GDM1 (cell line): ENCODE results near the gene IFNB1.

Source experiments
- DNase-seq: peaks from one replicate; lab custom pipeline; 2025; lab: John Stamatoyannopoulos, UW

IFNB1 gene

GRCh38 chr9:21077781-21078180 is at the start of gene IFNB1:
Gene IFNB1 (minus strand): TSS chr9:21077942. CDS start chr9:21077869, 73 bp downstream.
- no peak for DNase-seq

GRCh38 chr9:21121595-21122251 is 44.0 kb upstream of the IFNB1 start:
- no peak for DNase-seq

- no peak for DNase-seq
These were observed 43.3 kb upstream of the IFNB1 start for GRCh38 chr9:21121079-21121478.

GRCh38 chr9:21119093-21119770 is 41.5 kb upstream of the IFNB1 start:
- DNase-seq: peak; percentile 81

- no peak for DNase-seq
These were observed 36.6 kb upstream of the IFNB1 start for GRCh38 chr9:21114311-21114710.

- DNase-seq: peak; percentile 67
These were observed 33.2 kb upstream of the IFNB1 start for GRCh38 chr9:21110708-21111576.

GRCh38 chr9:21104787-21105186 is 27.0 kb upstream of the IFNB1 start:
- peak; percentile 38 for DNase-seq

GRCh38 chr9:21102305-21102704 is 24.6 kb upstream of the IFNB1 start:
- DNase-seq: no peak

- DNase-seq: no peak
These were observed 20.1 kb upstream of the IFNB1 start for GRCh38 chr9:21097817-21098216.

- DNase-seq: no peak
These were observed 19.1 kb upstream of the IFNB1 start for GRCh38 chr9:21096901-21097255.

- no peak for DNase-seq
These were observed 18.6 kb upstream of the IFNB1 start for GRCh38 chr9:21096172-21096900.

- DNase-seq: no peak
These were observed 17.8 kb upstream of the IFNB1 start for GRCh38 chr9:21095561-21095960.

- no peak for DNase-seq
These were observed 8.8 kb upstream of the IFNB1 start for GRCh38 chr9:21086538-21086937.

- no peak for DNase-seq
These were observed 7.3 kb upstream of the IFNB1 start for GRCh38 chr9:21085005-21085404.

GRCh38 chr9:21084242-21084850 is 6.6 kb upstream of the IFNB1 start:
- DNase-seq: no peak

- DNase-seq: no peak
These were observed 4.9 kb upstream of the IFNB1 start for GRCh38 chr9:21082671-21083070.

- DNase-seq: peak; percentile 60
These were observed 4.3 kb upstream of the IFNB1 start for GRCh38 chr9:21081999-21082398.

GRCh38 chr9:21081451-21081850 is 3.7 kb upstream of the IFNB1 start:
- DNase-seq: no peak

- DNase-seq: no peak
These were observed 3.1 kb upstream of the IFNB1 start for GRCh38 chr9:21080793-21081192.

- peak; percentile 14 for DNase-seq
These were observed 960 bp upstream of the IFNB1 start for GRCh38 chr9:21078702-21079101.

GRCh38 chr9:21075484-21075883 is 2.3 kb downstream of the IFNB1 start:
- DNase-seq: no peak

- DNase-seq: no peak
These were observed 6.8 kb downstream of the IFNB1 start for GRCh38 chr9:21070906-21071305.
